Activated T-cell treated with anti-CD3 and anti-CD28 coated beads for 1 hour (primary cell): ENCODE data around the gene ADAP1.

ENCODE experiments used
- DNase-seq: peaks from one replicate; pipeline ENCODE4 v3.0.0-alpha.2; 2020; ENCODE audit warnings: low read depth

Gene ADAP1

DNA sequence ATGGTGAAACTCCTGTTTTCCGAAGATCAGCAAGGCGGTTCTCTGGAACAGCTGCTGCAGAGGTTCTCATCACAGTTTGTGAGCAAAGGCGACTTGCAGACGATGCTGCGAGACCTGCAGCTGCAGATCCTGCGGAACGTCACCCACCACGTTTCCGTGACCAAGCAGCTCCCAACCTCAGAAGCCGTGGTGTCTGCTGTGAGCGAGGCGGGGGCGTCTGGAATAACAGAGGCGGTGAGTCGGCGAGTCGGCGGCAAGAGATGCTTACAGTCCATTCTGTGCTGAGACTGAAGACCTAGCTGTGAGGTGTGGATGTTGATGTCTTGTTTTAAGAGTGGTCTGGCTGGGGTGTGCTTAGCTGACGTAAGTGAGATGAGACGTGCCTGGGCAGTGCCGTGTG, 94.3 kb downstream of the ADAP1 start:
- no peak for DNase-seq

DNA sequence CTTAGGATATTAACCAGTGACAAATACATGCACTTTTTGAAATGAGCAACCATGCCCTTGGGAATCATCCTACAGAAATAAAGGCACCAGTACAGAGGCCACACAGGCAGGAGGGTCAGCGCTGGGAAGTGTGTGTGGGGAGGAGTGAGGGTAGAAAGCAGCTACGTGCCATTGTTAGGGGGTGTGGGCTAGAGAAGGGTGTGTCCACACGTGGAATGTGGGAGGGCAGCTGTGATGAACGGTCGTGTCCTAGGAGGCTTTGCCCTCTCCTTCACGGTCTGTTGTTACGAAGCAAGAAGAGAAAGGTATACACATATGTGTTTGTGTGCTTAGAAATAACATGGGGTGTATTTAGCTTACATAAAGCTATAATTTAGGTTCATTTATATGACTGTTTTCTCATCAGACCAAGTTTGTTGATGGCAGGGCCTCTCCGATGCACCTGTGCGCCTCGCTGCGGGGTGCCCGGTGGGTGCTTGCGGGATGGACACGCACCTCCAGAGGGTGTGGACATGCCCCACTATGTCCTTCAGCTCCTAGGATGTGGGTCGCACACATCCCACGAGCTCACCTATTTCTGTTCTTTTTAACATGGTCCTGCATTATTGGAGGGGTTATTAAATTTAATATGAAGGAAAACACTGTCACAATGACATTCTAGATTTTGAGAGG, 95.0 kb downstream of the ADAP1 start:
- no peak for DNase-seq

DNA sequence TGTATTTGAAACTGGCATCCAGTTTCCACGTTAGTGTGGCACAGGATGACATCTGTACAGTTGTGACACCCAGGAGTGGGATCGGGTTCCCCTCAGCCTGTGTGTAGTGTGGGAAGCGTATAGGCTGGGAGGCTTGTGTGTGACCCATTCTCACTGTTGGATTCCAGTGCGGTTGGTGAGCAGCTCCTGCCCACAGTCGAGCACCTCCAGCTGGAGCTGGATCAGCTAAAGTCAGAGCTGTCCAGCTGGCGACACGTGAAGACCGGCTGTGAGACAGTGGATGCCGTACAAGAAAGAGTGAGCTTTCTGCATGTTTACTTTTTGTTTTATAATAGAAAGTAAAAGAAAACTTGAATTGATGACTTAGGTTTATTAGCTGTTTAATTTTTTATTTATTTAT, 96.8 kb downstream of the ADAP1 start:
- DNase-seq = no peak

DNA sequence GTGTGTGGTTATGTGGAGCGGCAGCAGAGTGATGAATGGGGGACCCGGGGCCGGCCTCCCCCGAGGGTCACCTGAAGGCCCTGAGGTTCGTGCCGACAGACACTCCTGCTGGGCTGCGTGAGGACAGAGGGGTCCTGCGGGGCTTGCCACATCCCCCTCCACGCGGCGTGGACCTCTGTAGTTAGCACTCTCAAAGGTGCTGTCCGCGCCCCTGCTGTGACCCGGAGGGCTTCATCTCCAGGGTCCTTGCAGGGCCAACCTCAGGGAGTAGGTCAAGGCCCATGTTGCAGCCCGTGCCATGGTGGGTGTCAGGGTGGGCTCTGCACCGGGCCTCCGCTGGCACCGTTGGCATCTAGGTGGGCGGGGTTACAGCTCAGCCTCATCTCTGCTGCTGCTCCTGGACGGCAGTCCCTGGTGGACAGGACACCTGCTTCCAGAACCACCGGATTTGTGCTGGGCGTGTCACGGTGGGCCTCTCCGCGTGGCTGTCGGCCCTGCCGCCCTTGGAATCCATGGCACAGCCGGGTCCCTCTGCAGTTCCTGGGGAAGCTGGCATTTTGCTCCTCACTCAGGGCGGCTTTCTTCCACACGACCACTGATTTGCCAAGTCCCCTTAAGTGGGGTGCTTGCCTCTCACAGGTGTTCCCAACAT, 97.9 kb downstream of the ADAP1 start:
- no peak for DNase-seq

DNA sequence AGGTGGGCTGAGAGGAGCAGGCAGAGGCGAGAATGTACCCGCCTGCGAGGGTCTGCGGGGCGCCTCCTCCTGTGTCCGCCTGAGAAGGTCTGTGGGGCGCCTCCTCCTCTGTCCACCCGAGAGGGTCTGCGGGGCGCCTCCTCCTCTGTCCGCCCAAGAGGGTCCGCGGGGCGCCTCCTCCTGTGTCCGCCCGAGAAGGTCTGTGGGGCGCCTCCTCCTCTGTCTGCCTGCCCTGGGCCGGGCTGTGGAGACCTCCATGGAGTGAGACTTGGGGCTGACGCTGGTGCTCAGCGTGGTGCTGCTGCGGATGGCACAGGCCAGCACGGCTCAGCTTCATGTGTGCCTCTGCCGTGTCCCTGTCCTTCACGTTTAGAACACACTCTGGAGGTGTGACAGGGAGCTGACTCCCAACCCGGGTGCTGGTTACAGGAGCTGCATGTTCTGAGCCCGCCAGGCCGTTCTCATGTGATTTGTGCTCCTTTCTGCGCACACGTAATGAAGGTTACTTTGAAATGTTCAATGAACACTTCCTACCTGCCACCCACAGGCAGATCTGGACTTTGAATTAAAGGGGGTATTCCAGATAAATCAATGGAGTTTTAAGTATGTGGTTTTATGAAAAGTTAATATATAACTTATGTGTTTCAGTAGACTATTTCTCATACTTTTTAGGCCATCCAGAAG, 98.7 kb downstream of the ADAP1 start:
- no peak for DNase-seq

DNA sequence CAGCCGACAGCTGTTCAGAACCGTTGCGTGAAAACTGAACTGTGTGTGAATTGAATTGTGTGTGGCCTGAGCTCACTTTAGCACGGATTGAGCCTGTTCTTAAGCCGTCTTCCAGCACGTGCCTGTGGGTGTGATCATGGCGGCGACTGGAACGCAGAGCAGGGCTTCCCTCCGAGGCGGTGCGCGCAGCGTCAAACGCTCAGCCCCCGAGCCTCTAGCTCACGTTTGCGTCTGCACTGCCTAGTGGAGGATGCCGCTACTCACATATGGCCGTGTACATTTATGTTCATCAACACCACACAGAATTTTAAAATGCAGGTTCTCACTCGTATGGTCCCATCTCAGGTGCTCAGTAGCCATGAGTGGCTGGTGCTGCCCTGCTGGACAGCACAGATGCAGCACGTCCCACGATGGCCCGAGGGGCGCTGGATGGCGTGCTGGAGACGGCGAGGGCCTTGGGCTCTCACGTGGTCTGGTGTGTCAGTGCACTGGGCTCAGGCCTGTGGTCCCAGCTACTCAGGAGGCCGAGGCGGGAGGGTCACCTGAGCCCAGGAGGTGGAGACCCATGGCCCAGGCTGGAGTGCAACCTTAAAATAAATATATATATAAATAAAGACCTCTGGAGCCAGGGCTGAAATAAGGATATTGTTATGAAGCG, 100.2 kb downstream of the ADAP1 start:
- DNase-seq = no peak

DNA sequence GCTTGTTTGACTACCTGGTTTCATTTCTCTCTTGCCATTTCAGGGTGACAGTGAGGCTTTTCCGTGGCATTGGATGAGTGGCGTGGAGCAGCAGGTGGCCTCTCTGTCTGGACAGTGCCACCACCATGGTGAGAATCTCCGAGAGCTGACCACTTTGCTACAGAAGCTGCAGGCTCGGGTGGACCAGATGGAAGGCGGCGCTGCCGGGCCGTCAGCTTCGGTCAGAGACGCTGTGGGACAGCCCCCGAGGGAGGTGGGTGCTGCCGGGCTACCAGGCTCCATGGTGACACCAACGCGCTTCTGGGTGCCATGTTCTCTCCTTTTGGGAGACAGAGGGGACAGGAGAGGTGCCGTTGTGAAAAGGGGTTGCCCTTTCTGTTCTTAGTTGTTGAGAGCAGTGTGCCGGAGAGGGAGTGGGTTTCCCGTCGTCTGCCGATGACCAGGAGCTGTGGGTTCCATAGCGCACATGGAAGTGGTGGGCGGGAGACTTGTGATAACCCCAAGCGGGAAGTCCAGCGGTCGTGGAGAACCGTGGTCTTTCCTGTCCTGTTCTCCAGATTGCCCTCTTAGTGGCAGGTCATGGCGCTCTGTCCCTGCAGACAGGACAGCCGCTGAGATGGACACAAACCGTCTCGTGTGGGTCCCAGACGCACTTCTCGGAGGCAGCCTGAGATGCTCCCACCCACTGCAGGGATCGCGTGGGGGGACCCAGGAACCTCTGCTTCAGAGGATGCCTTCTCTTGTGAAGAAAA, 100.9 kb downstream of the ADAP1 start:
- DNase-seq = no peak

DNA sequence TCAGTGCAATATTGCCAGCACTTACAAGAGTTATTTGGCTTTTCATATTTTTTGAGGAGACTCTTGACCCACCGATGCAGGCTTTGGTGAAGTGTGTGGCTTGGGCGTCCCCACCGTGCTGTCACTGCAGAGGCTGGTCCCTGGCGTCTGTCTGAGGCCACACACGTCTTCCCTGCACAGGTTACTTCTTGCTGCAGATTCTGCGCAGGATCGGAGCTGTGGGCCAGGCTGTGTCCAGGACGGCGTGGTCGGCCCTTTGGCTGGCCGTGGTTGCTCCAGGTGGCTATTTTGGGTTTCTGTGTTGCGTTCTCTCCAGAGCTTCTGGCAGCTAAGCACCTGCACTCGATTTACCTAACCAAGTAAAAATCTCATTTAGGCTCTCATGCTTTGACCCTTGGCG, 103.3 kb downstream of the ADAP1 start:
- no peak for DNase-seq

DNA sequence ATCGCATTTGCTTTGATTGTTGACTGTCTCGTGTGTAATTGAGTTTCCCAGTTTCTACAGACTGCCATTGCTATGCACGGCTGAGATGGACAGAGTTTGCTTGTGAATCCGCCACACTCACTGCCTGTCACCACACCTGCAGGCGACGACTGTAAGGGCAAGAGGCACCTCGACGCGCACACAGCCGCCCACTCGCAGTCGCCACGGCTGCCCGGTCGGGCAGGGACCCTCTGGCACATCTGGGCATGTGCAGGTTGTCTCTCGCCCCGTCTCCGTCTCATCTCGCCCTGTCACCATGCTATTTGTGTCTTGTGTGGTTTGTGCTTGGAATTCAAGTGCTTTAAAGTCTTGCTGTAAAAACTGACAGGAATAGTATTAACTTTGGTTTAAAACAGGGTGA, 104.7 kb downstream of the ADAP1 start:
- DNase-seq = no peak

DNA sequence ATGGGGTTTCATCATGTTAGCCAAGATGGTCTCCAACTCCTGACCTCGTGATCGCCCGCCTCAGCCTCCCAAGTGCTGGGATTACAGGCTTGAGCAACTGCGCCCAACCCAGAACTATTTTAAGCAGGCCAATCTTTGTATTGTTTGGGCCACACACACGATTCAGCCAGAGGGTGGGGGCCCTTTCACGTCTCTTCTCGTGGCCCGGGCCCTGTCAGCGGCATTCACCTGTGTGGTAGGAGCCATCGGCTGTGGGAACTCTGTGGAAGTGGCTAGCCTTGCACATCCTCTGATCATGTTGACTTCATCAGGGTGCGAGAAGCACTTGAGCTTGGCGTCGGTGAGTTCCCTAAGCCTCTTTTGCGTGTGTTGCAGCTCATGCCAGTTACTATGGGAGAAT, 105.3 kb downstream of the ADAP1 start:
- no peak for DNase-seq
